Right renal pelvis (tissue), 4 donors: ENCODE data around the gene PRR35. TPM values are rescaled to one million over a fixed set of nuclear protein-coding genes. Genes with fewer than 3 reads are reported as not detected.
"Not testable (repeated sequence)": the region's sequence is repeated elsewhere in the genome, so short reads cannot be mapped to it uniquely, and the experiment has no call there.

Experiments
- DNase-seq, 4 donors: peaks; one replicate each; pipeline ENCODE4 v3.0.0-alpha.2; 2013; ENCODE audit warnings: low read depth in 4 of 4, low spot score in 3 of 4, missing footprints in 1 of 4
- polyA plus RNA-seq, 4 donors: library from polyadenylated mRNA; unstranded; fragments of 120-200 nt; gene quantifications; one replicate each; pipeline ENCODE4 v1.2.1, GENCODE V29; 2013; ENCODE audit not compliant: insufficient read length in 4 of 4

PRR35 gene
- polyA plus RNA-seq, 4 donors: 10.5 to 18.4 (median 11.0) TPM

- no peak for DNase-seq
These were observed 31.8 kb downstream of the PRR35 start for GRCh38 chr16:591892-592517.

GRCh38 chr16:592518-593306, 32.5 kb downstream of the PRR35 start:
- no peak for DNase-seq

- no peak for DNase-seq
These were observed 33.2 kb downstream of the PRR35 start for GRCh38 chr16:593406-593805.

GRCh38 chr16:593807-594206, 33.6 kb downstream of the PRR35 start:
- DNase-seq: no peak

- DNase-seq: no peak
These were observed 34.9 kb downstream of the PRR35 start for GRCh38 chr16:595094-595528.

DNA sequence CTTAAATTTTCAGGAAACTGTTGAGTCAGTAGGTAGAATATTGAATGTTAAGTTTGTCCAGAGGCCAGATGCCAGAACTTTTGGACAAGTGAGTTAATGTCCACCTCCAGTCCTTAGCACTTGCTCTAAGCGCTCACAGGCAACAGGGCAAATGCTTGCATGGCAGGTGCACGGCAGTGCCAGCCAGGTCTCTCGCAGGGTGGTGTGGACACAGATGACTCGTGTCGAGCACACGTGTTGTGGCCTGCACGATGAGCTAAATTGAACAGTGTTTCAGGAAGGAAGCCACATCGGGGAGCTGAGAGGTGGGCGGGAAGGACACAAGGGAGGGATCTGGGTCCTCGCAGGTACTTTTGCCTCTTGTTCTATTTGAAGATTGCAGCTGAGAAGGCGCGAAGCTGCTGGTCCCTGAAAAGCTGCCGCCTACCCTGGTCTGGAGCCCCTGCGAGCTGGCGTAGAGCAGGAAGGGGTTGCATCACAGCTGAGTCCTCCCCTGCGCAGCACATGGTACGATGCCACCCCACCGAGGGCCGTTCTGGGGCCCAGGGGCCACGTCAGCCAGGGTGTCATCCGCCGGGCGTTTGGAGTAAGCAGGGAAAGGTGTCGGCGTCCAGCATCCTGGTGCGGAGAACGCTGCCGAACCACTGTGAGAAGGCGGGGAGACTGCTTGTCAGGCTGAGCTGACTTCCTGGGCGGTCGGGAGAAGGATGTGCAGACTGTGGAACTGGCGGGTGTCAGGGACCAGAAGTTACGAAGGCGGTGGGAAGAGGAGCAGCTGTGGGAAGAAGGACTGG, 35.9 kb downstream of the PRR35 start:
- no peak for DNase-seq

GRCh38 chr16:596736-597060, 36.5 kb downstream of the PRR35 start:
- no peak for DNase-seq

DNA sequence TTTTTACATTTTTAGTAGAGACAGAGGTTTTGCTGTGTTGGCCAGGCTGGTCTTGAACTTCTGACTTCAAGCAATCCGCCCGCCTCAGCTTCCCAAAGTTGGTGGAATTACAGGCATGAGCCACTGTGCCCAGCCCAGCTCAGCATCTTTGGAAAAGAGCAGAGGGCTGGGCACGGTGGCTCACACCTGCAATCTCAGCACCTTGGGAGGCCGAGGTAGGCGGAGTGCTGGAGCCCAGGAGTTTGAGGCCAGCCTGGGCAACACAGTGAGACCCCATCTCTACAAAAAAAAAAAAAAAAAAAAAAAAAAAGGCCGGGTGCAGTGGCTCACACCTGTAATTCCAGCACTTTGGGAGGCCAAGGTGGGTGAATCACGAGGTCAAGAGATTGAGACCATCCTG, 37.5 kb downstream of the PRR35 start:
- DNase-seq: not testable (repeated sequence)

DNA sequence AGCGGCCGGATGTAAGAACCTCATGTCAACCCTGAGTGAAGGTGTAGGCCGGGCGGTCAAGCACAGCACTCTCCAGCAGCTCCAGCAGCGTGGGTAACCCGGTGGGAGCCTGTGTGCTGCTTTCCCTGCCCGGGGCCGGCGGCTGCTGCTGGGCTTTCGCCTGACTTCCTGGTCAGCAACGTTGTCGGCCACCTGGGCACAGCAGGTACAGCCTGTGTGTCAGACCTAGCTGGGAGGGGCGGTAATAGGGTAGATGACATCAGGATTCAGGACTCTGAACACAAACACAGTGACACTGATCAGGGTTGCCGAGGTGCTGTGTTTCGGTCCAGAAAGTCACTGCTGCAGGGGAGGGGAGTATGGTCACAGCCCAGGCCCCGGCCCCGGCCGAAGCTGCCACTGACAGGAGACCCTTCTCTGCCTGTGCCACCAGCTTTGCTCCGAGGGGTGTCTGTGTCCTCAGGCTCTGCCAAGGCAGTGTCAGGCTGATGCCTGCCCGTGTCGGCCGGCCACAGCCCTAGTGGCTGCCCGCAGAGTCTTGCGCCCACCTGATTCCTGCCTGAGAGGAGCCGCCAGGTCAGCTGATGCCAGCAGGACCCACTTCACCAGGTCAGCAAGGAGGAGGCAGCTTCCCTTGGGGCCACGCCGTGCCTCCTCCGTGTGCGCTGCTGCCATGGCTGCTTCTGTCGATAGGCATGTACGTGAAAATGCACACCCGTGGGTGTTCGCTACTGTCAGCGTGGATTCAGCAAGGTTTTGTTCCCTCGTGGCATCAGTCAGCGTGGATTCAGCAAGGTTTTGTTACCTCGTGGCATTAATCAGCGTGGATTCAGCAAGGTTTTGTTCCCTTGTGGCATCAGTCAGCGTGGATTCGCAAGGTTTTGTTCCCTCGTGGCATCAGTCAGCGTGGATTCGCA, 38.9 kb downstream of the PRR35 start:
- no peak for DNase-seq

DNA sequence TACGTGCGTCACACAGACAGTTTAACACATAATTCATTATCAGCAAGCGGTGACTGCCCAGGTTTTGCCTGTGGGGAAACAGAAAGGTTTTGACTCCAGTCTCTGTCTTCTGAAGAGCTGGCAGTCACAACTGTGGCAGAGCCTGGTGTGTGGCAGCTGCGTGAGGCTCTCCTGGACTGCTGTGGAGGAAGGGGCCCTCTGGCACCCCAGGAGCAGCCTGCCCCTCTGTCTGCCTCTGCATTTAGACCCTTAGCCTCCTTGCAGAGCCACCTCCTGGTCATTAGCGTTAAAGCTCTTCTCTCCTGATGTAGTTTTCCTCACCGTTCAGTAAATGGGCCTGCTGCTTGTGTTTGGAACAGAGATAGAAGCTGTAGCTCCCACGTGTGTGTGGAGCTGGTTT, 40.6 kb downstream of the PRR35 start:
- no peak for DNase-seq

DNA sequence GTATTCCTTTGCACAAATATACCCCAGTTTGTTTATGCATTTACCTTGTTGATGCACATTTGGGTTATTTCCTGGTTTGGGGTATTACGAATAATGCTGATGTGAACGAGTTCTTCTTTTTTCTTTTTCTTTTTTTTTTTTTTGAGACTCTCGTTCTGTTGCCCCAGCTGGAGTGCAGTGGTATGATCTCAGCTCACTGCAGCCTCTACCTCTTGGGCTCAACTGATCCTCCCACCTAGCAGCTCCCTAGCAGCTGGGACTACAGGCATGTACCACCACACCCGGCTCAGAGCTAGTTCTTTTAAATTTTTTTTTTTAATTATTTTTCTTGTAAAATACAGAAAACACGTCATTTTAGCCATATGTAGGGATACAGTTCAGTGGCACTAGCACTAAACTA, 43.7 kb downstream of the PRR35 start:
- DNase-seq: no peak

GRCh38 chr16:606656-607307, 46.6 kb downstream of the PRR35 start:
- DNase-seq: no peak

DNA sequence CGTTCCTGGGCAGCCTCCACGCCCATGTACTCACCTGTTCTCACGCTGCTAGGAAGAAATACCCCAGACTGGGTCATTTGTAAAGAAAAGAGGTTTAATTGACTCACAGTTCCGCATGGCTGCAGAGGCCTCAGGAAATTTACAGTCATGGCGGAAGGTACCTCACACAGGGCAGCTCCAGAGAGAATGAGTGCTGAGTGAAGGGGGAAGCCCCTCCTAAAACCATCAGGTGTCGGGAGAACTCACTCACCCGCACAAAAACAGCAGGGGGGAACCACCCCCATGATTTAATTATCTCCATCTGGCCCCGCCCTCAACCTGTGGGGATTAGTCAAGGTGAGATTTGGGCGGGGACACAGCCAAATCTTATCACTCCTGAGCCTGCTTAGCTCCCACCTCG, 47.8 kb downstream of the PRR35 start:
- no peak for DNase-seq

- DNase-seq: no peak
These were observed 49.1 kb downstream of the PRR35 start for GRCh38 chr16:609316-609715.

DNA sequence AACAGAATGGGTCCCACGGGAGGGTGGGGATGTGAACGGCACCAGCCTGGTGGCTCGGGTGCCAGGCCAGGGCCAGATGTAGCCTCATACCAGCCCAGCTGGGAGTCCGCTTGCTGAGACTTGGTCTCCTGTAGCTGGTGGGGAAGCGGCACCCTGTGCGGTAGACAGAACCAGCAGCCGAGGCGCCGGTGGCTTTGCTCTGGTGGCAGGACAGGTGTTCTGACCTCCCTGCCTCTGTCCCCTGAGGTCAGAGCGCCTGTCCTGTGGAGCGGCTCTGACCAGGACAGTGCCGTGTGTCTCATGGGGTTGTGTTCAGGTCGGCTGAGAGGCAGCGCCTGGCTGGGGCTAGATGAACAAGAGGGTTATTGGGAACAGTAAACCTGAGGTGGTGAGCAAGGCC, 49.8 kb downstream of the PRR35 start:
- no peak for DNase-seq

- DNase-seq: no peak
These were observed 50.6 kb downstream of the PRR35 start for GRCh38 chr16:610513-611381.

DNA sequence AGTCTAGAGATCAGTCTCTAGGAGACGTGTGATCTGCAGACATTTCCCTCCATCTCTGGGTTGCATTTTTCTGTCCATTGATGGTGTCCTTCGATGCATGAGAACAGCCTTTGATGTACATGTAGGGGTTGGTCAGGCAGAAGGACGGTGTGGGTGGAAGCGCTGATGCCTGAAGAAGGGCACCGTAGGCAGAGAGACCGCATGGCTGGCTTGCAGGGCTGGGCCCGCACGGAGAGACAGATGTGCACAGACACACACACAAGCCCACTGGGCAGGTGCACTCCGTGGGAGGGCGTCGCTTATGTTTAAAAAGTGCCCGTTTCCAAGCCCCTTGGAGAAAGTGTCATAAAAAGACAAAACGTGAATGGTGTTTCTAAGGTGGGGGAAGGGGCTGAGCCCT, 54.9 kb downstream of the PRR35 start:
- no peak for DNase-seq
